Loucy (cell line): ENCODE data around the gene FMN1.

ENCODE experiments used
- H2AFZ ChIP-seq: fragments of 200-600 bp; sonication (generic); 2 replicates; pipeline ENCODE4 v1.6.0; 2016; ENCODE audit warnings: antibody characterized with exemption, mild to moderate bottlenecking, low read length, moderate library complexity
- H3F3A ChIP-seq: fragments of 200-600 bp; 2 replicates; pipeline ENCODE4 v1.6.0; 2016; ENCODE audit warnings: antibody characterized with exemption, low read depth, mild to moderate bottlenecking
- H3K27me3 ChIP-seq: fragments of 200-600 bp; sonication (generic); 2 replicates; pipeline ENCODE4 v1.6.1; 2014; ENCODE audit warnings: low read length, mild to moderate bottlenecking; ENCODE audit not compliant: insufficient read depth, poor library complexity, severe bottlenecking
- H3K36me3 ChIP-seq: fragments of 200-600 bp; sonication (generic); 2 replicates; pipeline ENCODE4 v1.6.1; 2016; ENCODE audit warnings: low read length; ENCODE audit not compliant: insufficient read depth
- H3K4me1 ChIP-seq: fragments of 200-600 bp; sonication (generic); 2 replicates; pipeline ENCODE4 v1.5.1; 2014; ENCODE audit warnings: low read length, mild to moderate bottlenecking; ENCODE audit not compliant: insufficient read depth, poor library complexity, severe bottlenecking
- H3K4me2 ChIP-seq: fragments of 200-600 bp; sonication (generic); 2 replicates; pipeline ENCODE4 v1.6.0; 2014; ENCODE audit warnings: antibody characterized with exemption, low read length, low read depth, mild to moderate bottlenecking; ENCODE audit not compliant: poor library complexity, severe bottlenecking
- H3K4me3 ChIP-seq: fragments of 200-600 bp; sonication (generic); 2 replicates; pipeline ENCODE4 v1.5.1; 2014; ENCODE audit warnings: low read length, mild to moderate bottlenecking, mixed read lengths; ENCODE audit not compliant: poor library complexity, severe bottlenecking
- H3K79me2 ChIP-seq: fragments of 200-600 bp; sonication (generic); 2 replicates; pipeline ENCODE4 v1.6.1; 2014; ENCODE audit warnings: low read length; ENCODE audit not compliant: insufficient read depth
- H3K9ac ChIP-seq: fragments of 200-600 bp; sonication (generic); 2 replicates; pipeline ENCODE4 v1.6.0; 2014; ENCODE audit warnings: mild to moderate bottlenecking, low read depth, low read length, moderate library complexity; ENCODE audit not compliant: poor library complexity, severe bottlenecking
- H3K9me2 ChIP-seq: fragments of 200-600 bp; sonication (generic); replicated peaks from 2 replicates; pipeline ENCODE4 v1.6.1; 2016; ENCODE audit warnings: low read depth, low read length, mixed read lengths
- H3K9me3 ChIP-seq: fragments of 200-600 bp; sonication (generic); 2 replicates; pipeline ENCODE4 v1.6.1; 2014; ENCODE audit warnings: mild to moderate bottlenecking, antibody characterized with exemption, low read length, low read depth; ENCODE audit not compliant: insufficient read depth
- H4K20me1 ChIP-seq: fragments of 200-600 bp; sonication (generic); 2 replicates; pipeline ENCODE4 v1.6.0; 2014; ENCODE audit warnings: antibody characterized with exemption, low read length, mild to moderate bottlenecking; ENCODE audit not compliant: insufficient read depth, poor library complexity, severe bottlenecking
- EZH2phosphoT487 ChIP-seq: fragments of 200-600 bp; IDR thresholded peaks from 2 replicates; pipeline ENCODE4 v1.6.1; 2018; ENCODE audit warnings: antibody characterized with exemption, mild to moderate bottlenecking, moderate library complexity, borderline replicate concordance
- TF ChIP-seq, protein P1 (sequence below): fragments of 200-600 bp; sonication (generic); conservative IDR thresholded peaks from 2 replicates; pipeline ENCODE4 v1.5.1; 2014; ENCODE audit warnings: mild to moderate bottlenecking, antibody characterized with exemption, low read length

FMN1 gene

GRCh38 chr15:32919749-32920414 lies 274.6 kb downstream of the FMN1 start:
- Histone ChIP-seq H3K9me3 (no peaks in the 10 kb centered on the region), H3F3A (no peaks in the 10 kb centered on the region), H3K4me2 (no peak overlapping the region), H4K20me1 (no peaks in the 10 kb centered on the region), H3K36me3 (peaks cover 5% of the 10 kb centered on the region; the same call in 1 of the 2 replicates), H3K27me3 (no peaks in the 10 kb centered on the region), H3K9me2 (no peaks in the 10 kb centered on the region), H3K4me1 (no peaks in the 10 kb centered on the region), H3K9ac (no peak overlapping the region), H3K4me3 (no peak overlapping the region), H3K79me2 (no peaks in the 10 kb centered on the region), H2AFZ (no peak overlapping the region)
- TF ChIP-seq, protein P1, sequence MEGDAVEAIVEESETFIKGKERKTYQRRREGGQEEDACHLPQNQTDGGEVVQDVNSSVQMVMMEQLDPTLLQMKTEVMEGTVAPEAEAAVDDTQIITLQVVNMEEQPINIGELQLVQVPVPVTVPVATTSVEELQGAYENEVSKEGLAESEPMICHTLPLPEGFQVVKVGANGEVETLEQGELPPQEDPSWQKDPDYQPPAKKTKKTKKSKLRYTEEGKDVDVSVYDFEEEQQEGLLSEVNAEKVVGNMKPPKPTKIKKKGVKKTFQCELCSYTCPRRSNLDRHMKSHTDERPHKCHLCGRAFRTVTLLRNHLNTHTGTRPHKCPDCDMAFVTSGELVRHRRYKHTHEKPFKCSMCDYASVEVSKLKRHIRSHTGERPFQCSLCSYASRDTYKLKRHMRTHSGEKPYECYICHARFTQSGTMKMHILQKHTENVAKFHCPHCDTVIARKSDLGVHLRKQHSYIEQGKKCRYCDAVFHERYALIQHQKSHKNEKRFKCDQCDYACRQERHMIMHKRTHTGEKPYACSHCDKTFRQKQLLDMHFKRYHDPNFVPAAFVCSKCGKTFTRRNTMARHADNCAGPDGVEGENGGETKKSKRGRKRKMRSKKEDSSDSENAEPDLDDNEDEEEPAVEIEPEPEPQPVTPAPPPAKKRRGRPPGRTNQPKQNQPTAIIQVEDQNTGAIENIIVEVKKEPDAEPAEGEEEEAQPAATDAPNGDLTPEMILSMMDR, result no peak
- no peak for TF ChIP-seq EZH2phosphoT487

DNA sequence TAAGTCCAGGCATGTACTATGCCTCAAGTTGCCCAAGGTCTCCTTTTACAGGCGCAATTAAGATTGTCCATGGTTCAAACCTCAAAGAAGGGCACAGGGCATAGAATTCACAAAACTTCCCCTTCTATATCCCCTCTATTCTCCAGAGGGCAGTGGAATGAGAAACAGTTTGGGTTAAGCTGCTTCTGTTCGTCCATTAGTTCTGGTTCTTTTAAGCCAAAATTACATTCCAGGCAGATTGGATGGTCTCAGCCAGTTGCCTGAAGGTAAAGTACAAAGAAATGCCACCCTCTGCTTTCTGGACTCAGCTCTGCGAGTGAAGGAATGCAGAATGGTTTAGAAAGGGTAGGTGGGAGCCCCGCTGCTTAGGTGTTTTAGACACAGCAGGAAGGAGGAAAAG lies 276.0 kb downstream of the FMN1 start:
- no peaks in the 10 kb centered on the region for H3F3A ChIP-seq
- no peak overlapping the region for H3K4me3 ChIP-seq

DNA sequence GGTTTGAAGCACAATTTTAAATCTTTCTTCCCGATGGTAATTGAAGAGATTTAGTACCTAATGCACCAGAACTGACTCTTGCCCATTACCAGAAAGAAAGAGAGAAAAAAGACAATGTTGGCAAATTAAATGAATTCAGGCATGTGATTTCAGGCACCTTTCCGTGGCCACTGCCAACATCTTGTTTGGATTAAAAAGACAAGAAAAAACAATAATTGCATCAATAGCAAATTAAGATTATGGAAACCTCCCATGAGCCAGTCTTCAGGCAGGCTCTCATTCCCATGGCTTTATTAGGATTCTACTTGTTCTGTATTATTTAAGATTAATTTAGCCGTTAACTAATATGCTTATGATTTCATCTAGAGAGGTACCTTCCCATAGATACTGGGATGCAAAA lies 283.7 kb downstream of the FMN1 start:
- Histone ChIP-seq H3K36me3 (no peaks in the 10 kb centered on the region), H3K27me3 (no peaks in the 10 kb centered on the region), H3K79me2 (no peaks in the 10 kb centered on the region), H3K9me2 (no peaks in the 10 kb centered on the region), H3K9ac (no peak overlapping the region), H3F3A (no peaks in the 10 kb centered on the region), H3K4me2 (no peak overlapping the region), H4K20me1 (no peaks in the 10 kb centered on the region), H3K4me3 (no peak overlapping the region), H3K4me1 (peaks cover 7% of the 10 kb centered on the region), H3K9me3 (no peaks in the 10 kb centered on the region), H2AFZ (no peak overlapping the region)
- no peak for TF ChIP-seq EZH2phosphoT487

More for the DNA sequence above, 276.0 kb downstream of the FMN1 start:
- no peak overlapping the region for H2AFZ ChIP-seq
- H3K36me3 ChIP-seq, result peaks cover 5% of the 10 kb centered on the region; the same call in 1 of the 2 replicates
- no peaks in the 10 kb centered on the region for H3K4me1 ChIP-seq
- TF ChIP-seq, protein P1, result no peak
- TF ChIP-seq EZH2phosphoT487, result no peak
- H4K20me1 ChIP-seq, result no peaks in the 10 kb centered on the region
- H3K79me2 ChIP-seq, result no peaks in the 10 kb centered on the region
- no peaks in the 10 kb centered on the region for H3K27me3 ChIP-seq
- H3K4me2 ChIP-seq, result no peak overlapping the region
- H3K9ac ChIP-seq, result no peak overlapping the region
- no peaks in the 10 kb centered on the region for H3K9me3 ChIP-seq
- H3K9me2 ChIP-seq, result no peaks in the 10 kb centered on the region

- Histone ChIP-seq H3K9me3 (no peaks in the 10 kb centered on the region), H3K36me3 (no peaks in the 10 kb centered on the region), H3K4me3 (no peak overlapping the region), H3K9ac (no peak overlapping the region), H3K4me2 (no peak overlapping the region), H3K79me2 (no peaks in the 10 kb centered on the region), H3K4me1 (peaks cover 7% of the 10 kb centered on the region), H4K20me1 (no peaks in the 10 kb centered on the region), H3K27me3 (no peaks in the 10 kb centered on the region), H3K9me2 (no peaks in the 10 kb centered on the region), H2AFZ (no peak overlapping the region), H3F3A (no peaks in the 10 kb centered on the region)
- TF ChIP-seq, protein P1, result no peak
- TF ChIP-seq EZH2phosphoT487, result no peak
Measured at GRCh38 chr15:32909431-32909830, 285.1 kb downstream of the FMN1 start.
